ENCODE measurements around the gene TOR4A. TPM values are rescaled to one million over a fixed set of nuclear protein-coding genes. Genes with fewer than 3 reads are reported as not detected.

The TOR4A gene
- polyA plus RNA-seq, 3 donors: 3.7 to 4.3 (median 4.2) TPM

GRCh38 chr9:137304383-137305059 is 27.0 kb downstream of the TOR4A start:
- no peak for DNase-seq (ENCODE audit: low read depth in 3 of 3, low spot score in 2 of 3)

- DNase-seq (ENCODE audit: low read depth in 3 of 3, low spot score in 2 of 3): no peak
Measured at GRCh38 chr9:137305060-137305797, 27.7 kb downstream of the TOR4A start.

- no peak for DNase-seq (ENCODE audit: low read depth in 3 of 3, low spot score in 2 of 3)
Measured at GRCh38 chr9:137305798-137306065, 28.2 kb downstream of the TOR4A start.

GRCh38 chr9:137306066-137306849 is 28.7 kb downstream of the TOR4A start:
- no peak for DNase-seq (ENCODE audit: low read depth in 3 of 3, low spot score in 2 of 3)

- no peak for DNase-seq (ENCODE audit: low read depth in 3 of 3, low spot score in 2 of 3)
Measured at GRCh38 chr9:137306850-137307254, 29.3 kb downstream of the TOR4A start.

- no peak for DNase-seq (ENCODE audit: low read depth in 3 of 3, low spot score in 2 of 3)
Measured at GRCh38 chr9:137307255-137308056, 29.9 kb downstream of the TOR4A start.

GRCh38 chr9:137308057-137308619 is 30.6 kb downstream of the TOR4A start:
- DNase-seq (ENCODE audit: low read depth in 3 of 3, low spot score in 2 of 3): no peak

GRCh38 chr9:137309368-137310188 is 32.1 kb downstream of the TOR4A start:
- no peak for DNase-seq (ENCODE audit: low read depth in 3 of 3, low spot score in 2 of 3)

GRCh38 chr9:137310189-137311052 is 32.9 kb downstream of the TOR4A start:
- DNase-seq (ENCODE audit: low read depth in 3 of 3, low spot score in 2 of 3): no peak

- no peak for DNase-seq (ENCODE audit: low read depth in 3 of 3, low spot score in 2 of 3)
Measured at GRCh38 chr9:137311171-137311985, 33.9 kb downstream of the TOR4A start.

- DNase-seq (ENCODE audit: low read depth in 3 of 3, low spot score in 2 of 3): no peak
Measured at GRCh38 chr9:137311986-137312851, 34.7 kb downstream of the TOR4A start.

- no peak for DNase-seq (ENCODE audit: low read depth in 3 of 3, low spot score in 2 of 3)
Measured at GRCh38 chr9:137312852-137313325, 35.4 kb downstream of the TOR4A start.

GRCh38 chr9:137313326-137313936 is 35.9 kb downstream of the TOR4A start:
- no peak for DNase-seq (ENCODE audit: low read depth in 3 of 3, low spot score in 2 of 3)

- DNase-seq (ENCODE audit: low read depth in 3 of 3, low spot score in 2 of 3): no peak
Measured at GRCh38 chr9:137313956-137314560, 36.5 kb downstream of the TOR4A start.

- DNase-seq (ENCODE audit: low read depth in 3 of 3, low spot score in 2 of 3): no peak
Measured at GRCh38 chr9:137314561-137315560, 37.3 kb downstream of the TOR4A start.

All from right renal cortex interstitium (tissue), 3 donors.